GM21737 (cell line): ENCODE data around the gene COX7A2L.
"Not testable (repeated sequence)": the region's sequence is repeated elsewhere in the genome, so short reads cannot be mapped to it uniquely, and the experiment has no call there.

Experiments
- ATAC-seq: cut with Tn5 transposase; IDR thresholded peaks from one replicate; pipeline ENCODE4 v1.9.1; 2021; ENCODE audit warnings: mild to moderate bottlenecking, moderate library complexity; ENCODE audit not compliant: unreplicated experiment

Gene COX7A2L

GRCh38 chr2:42340045-42340937, 20.7 kb downstream of the COX7A2L start:
- no peak for ATAC-seq

- no peak for ATAC-seq
These were observed 21.7 kb downstream of the COX7A2L start for GRCh38 chr2:42339191-42339912.

- ATAC-seq, result no peak
These were observed 22.3 kb downstream of the COX7A2L start for GRCh38 chr2:42338567-42339190.

GRCh38 chr2:42337846-42338566, 23.0 kb downstream of the COX7A2L start:
- ATAC-seq, result no peak

- ATAC-seq, result no peak
These were observed 23.6 kb downstream of the COX7A2L start for GRCh38 chr2:42337356-42337820.

GRCh38 chr2:42336361-42336965, 24.6 kb downstream of the COX7A2L start:
- no peak for ATAC-seq

- no peak for ATAC-seq
These were observed 25.4 kb downstream of the COX7A2L start for GRCh38 chr2:42335514-42336104.

- not testable (repeated sequence) for ATAC-seq
These were observed 26.2 kb downstream of the COX7A2L start for GRCh38 chr2:42334865-42335264.

GRCh38 chr2:42334220-42334619, 26.8 kb downstream of the COX7A2L start:
- no peak for ATAC-seq

GRCh38 chr2:42333579-42333978, 27.4 kb downstream of the COX7A2L start:
- ATAC-seq, result no peak

GRCh38 chr2:42332575-42332974, 28.4 kb downstream of the COX7A2L start:
- no peak for ATAC-seq

- no peak for ATAC-seq
These were observed 29.3 kb downstream of the COX7A2L start for GRCh38 chr2:42331569-42332284.

GRCh38 chr2:42329736-42330135, 31.3 kb downstream of the COX7A2L start:
- no peak for ATAC-seq

- ATAC-seq, result no peak
These were observed 32.1 kb downstream of the COX7A2L start for GRCh38 chr2:42328923-42329322.

GRCh38 chr2:42328148-42328833, 32.7 kb downstream of the COX7A2L start:
- ATAC-seq, result no peak

- no peak for ATAC-seq
These were observed 33.9 kb downstream of the COX7A2L start for GRCh38 chr2:42327125-42327524.

GRCh38 chr2:42325609-42326008, 35.4 kb downstream of the COX7A2L start:
- ATAC-seq, result no peak

- ATAC-seq, result no peak
These were observed 36.1 kb downstream of the COX7A2L start for GRCh38 chr2:42324949-42325348.

- no peak for ATAC-seq
These were observed 36.8 kb downstream of the COX7A2L start for GRCh38 chr2:42324244-42324643.
